ENCODE results near the gene RPRD1A.

GRCh38 chr18:36096955-36097354 is 29.6 kb upstream of the RPRD1A start:
- TF ChIP-seq CTCF (IDR thresholded peaks at IDR 0.05; ENCODE audit: low read depth, low read length) (no peak), POLR2A (IDR thresholded peaks at IDR 0.05; ENCODE audit: extremely low read depth, insufficient read length) (no peak), MAX (IDR thresholded peaks at IDR 0.05; ENCODE audit: low read depth, low read length) (no peak), MYC (IDR thresholded peaks at IDR 0.05; ENCODE audit: low read depth, low read length) (no peak)

Data from NB4 (cell line).